Measurements from ENCODE around the gene GAB2.

GAB2 gene

DNA sequence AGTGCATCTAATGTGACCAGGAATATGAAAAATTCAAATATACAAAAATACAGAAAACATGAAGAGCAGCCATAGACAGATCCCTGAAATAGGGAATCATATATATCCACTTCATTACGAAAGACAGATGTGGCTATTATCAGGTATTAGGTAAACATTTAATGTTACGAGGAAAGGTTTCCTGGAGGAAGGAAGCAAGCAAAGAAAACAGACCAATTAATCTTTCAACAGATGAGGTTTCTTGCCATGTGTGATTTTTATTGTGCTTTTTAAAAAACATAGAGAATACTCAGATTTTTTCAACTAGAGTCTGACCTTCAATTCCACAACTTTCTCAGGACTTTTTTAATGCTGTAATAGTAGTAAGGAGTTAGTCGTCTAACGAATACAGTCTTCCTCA is 24.3 kb upstream of the GAB2 start:
- Mint-ChIP-seq H3K9me3 (no peaks in the 10 kb centered on the region), H3K36me3 (ENCODE audit: low read depth) (peaks cover 41% of the 10 kb centered on the region), H3K4me3 (no peak overlapping the region), H3K27ac (no peak overlapping the region), H3K4me1 (ENCODE audit: low read depth) (no peaks in the 10 kb centered on the region), H3K27me3 (no peaks in the 10 kb centered on the region)
- DNase-seq, result no peak

DNA sequence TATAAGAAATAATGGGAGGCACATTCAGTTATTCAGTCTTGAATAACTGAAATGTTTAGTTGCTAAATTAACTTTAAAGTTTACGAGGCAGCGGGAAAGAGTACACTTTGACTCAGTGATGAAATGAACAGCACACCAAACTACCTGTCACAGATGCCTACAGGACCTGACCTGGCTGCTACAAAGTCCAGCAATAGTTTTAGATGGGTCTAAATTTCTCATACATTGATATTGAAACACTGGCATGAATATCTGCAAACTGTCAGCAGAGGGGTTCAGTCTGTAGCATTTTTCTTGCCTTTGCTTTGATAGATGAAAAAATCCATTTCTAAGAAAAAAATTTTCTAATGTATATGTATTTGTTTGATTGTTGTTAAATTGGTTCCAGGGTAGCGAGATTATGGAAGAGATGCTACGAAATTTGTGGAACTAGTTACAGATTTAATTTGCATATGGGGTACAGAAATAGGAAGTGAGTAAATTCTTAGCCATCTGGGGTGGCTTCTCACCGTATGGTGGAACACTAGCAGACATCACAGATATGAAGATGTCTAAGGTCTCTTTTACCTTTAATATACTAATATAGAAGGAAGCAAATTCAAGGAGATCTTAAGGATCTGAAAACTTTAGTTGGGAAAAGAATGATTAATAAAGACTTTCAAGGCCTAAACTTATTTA is 20.8 kb upstream of the GAB2 start:
- no peaks in the 10 kb centered on the region for H3K27me3 Mint-ChIP-seq
- no peak for DNase-seq
- H3K4me3 Mint-ChIP-seq, result no peak overlapping the region
- H3K27ac Mint-ChIP-seq, result no peak overlapping the region
- H3K4me1 Mint-ChIP-seq (ENCODE audit: low read depth), result no peaks in the 10 kb centered on the region
- H3K36me3 Mint-ChIP-seq (ENCODE audit: low read depth), result peaks cover 44% of the 10 kb centered on the region
- H3K9me3 Mint-ChIP-seq, result no peaks in the 10 kb centered on the region

DNA sequence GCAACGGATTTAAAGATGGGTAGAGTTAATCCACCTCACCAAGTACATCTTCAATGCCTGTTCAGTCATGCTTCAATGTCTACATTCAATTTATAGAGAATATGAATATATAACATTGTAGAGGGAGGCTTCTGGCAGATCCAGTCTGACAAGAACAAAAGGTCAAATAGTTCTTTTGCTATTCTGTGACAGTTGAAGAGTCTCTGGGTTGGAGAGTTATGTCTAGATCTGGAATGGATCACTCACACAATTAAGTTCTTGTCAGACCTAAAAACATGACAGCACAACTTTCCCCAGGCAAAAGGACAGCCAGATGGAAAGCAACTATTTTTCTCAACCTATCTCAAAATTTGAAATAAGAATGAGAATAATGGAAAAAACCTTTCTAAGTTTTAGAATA is 15.3 kb upstream of the GAB2 start:
- no peak for DNase-seq
- peaks cover 11% of the 10 kb centered on the region for H3K4me1 Mint-ChIP-seq (ENCODE audit: low read depth)
- H3K9me3 Mint-ChIP-seq, result no peaks in the 10 kb centered on the region
- H3K4me3 Mint-ChIP-seq, result no peak overlapping the region
- H3K36me3 Mint-ChIP-seq (ENCODE audit: low read depth), result peaks cover 17% of the 10 kb centered on the region
- H3K27me3 Mint-ChIP-seq, result no peaks in the 10 kb centered on the region
- no peak overlapping the region for H3K27ac Mint-ChIP-seq

DNA sequence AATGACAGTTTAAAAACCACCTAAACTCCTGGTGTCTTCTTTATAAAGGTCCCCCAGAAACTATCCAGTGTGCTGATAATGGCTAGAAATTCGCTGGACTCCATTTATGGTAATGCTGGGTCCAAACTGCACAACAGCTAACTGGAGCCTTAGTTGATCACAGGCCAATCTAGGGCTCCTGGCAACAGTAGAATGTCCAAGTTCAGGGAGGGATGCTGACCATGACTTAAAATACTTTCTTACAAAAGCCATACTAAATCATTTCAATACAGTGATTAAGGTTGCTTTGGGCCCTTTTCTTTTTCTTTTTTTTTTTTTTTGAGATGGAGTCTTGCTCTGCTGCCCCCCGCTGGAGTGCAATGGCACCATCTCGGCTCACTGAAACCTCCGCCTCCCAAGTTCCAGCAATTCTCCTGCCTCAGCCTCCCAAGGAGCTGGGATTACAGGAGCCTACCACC is 14.5 kb upstream of the GAB2 start:
- H3K27me3 Mint-ChIP-seq, result no peaks in the 10 kb centered on the region
- peaks cover 14% of the 10 kb centered on the region for H3K36me3 Mint-ChIP-seq (ENCODE audit: low read depth)
- H3K4me1 Mint-ChIP-seq (ENCODE audit: low read depth), result peaks cover 19% of the 10 kb centered on the region
- no peaks in the 10 kb centered on the region for H3K9me3 Mint-ChIP-seq
- no peak overlapping the region for H3K27ac Mint-ChIP-seq
- DNase-seq, result no peak
- no peak overlapping the region for H3K4me3 Mint-ChIP-seq

DNA sequence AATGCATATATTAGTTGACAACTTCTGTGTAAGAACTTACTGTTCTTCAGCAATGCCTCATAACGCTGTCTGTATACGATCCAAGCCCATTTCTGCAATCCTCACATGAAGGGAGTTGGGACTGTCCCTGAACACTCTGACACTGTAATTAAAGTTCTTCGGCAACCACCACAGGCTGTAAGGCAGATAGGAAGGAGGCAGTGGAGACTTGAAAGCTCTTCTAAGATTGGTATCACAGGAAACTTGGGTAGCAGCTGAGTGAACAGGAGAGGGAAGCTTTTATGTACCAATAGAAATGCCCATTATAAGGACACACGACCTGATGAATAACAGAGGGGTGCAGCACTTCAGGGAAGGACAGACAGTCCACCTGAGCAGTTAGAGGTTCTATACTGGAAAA is 12.0 kb upstream of the GAB2 start:
- no peak overlapping the region for H3K4me3 Mint-ChIP-seq
- H3K36me3 Mint-ChIP-seq (ENCODE audit: low read depth), result peaks cover 4% of the 10 kb centered on the region
- DNase-seq, result no peak
- H3K9me3 Mint-ChIP-seq, result no peaks in the 10 kb centered on the region
- peaks cover 31% of the 10 kb centered on the region for H3K4me1 Mint-ChIP-seq (ENCODE audit: low read depth)
- no peaks in the 10 kb centered on the region for H3K27me3 Mint-ChIP-seq
- H3K27ac Mint-ChIP-seq, result no peak overlapping the region

DNA sequence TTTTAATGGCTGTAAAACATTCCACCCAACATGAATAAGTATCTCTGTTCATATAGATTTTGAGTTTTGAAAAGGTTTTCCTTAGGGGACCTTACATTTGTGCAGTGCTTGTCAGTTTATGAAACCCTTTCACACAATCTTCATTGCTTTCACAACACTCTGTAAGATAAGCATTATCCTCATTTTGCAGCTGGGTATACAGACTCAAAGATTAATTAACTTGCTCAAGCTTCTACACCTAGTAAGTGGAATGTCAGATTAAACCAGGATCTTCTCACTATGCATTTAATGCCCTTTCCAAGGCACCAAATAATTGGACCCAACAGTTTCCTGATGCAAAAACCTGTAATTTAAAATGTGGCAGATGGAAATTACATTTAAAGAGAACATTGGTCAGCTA is 11.6 kb upstream of the GAB2 start:
- Mint-ChIP-seq H3K4me1 (ENCODE audit: low read depth) (peaks cover 35% of the 10 kb centered on the region), H3K27me3 (no peaks in the 10 kb centered on the region), H3K27ac (no peak overlapping the region), H3K9me3 (no peaks in the 10 kb centered on the region), H3K4me3 (no peak overlapping the region), H3K36me3 (ENCODE audit: low read depth) (peaks cover 4% of the 10 kb centered on the region)
- DNase-seq, result no peak

DNA sequence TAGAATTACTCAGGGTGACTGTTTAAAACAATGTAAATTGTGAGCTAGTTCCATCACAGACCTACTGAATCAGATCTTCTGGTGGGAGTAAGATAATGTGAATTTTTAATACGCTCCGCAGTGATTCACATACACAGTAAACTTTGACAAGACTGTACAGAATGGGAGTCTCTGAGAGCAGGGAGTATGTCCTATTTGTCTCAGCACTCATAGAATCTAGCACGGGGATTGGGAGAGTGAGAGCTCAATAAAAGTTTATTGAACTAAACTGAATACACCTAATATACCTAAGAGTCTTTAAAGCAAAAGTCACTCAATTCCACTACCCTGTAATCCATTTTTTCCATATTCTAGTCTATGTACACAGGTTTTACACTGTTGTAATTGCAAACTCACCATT is 11.2 kb upstream of the GAB2 start:
- Mint-ChIP-seq H3K9me3 (no peaks in the 10 kb centered on the region), H3K4me1 (ENCODE audit: low read depth) (peaks cover 35% of the 10 kb centered on the region), H3K4me3 (no peak overlapping the region), H3K36me3 (ENCODE audit: low read depth) (peaks cover 4% of the 10 kb centered on the region), H3K27ac (no peak overlapping the region), H3K27me3 (no peaks in the 10 kb centered on the region)
- no peak for DNase-seq

DNA sequence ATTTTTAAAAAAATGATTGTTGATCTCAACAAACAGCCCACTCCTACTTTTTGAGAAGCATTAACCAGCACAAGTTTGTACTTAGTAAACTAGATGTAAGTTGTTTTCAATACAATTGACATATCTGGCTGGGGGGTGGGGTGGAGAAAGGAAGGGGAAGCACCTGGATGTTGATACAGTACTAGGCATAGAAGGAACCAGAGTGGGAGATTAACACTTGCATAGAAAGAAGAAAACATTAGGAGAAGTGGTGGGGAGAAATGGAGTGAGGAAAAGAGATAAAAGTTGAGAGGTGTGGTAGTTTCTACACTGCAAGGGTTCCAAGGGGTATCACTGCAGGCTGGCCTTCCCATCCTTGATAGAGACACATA is 10.6 kb upstream of the GAB2 start:
- peaks cover 4% of the 10 kb centered on the region for H3K36me3 Mint-ChIP-seq (ENCODE audit: low read depth)
- no peak overlapping the region for H3K4me3 Mint-ChIP-seq
- no peak for DNase-seq
- H3K9me3 Mint-ChIP-seq, result no peaks in the 10 kb centered on the region
- no peak overlapping the region for H3K27ac Mint-ChIP-seq
- peaks cover 35% of the 10 kb centered on the region for H3K4me1 Mint-ChIP-seq (ENCODE audit: low read depth)
- H3K27me3 Mint-ChIP-seq, result no peaks in the 10 kb centered on the region

DNA sequence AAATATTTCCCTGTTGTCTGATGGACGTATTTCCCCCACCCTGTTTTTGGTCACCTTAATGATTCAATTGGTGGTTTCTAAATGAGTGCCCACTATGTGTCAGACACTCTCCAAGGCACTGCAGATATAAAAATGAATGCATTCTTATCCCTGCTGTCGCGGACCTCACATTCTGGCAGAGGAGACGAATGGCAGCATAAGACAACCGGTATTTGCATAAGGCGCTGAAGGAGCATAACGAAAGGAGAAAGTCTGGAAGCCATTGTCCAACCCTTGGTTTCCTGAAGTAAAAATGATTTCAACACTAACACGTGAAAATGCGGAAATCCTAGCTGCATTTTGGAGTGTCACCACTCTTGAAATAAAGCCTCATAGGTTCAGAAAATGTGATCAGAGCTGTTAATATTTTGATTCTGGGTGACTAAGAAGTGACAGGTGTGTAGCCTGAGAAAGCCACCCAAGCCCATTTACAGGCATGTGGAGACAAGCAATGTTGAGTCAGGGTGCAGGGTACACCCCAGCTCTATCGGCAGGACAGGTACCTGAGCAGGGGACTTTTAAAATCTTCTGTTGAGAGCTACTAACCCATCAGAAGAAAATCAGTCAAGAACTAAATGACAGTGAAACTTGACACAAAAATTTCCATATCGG is 10.1 kb upstream of the GAB2 start:
- peak overlapping the region; percentile 16 for H3K4me3 Mint-ChIP-seq
- peaks cover 35% of the 10 kb centered on the region for H3K4me1 Mint-ChIP-seq (ENCODE audit: low read depth)
- peak overlapping the region; percentile 24 for H3K27ac Mint-ChIP-seq
- H3K27me3 Mint-ChIP-seq, result no peaks in the 10 kb centered on the region
- H3K36me3 Mint-ChIP-seq (ENCODE audit: low read depth), result peaks cover 4% of the 10 kb centered on the region
- no peak for DNase-seq
- H3K9me3 Mint-ChIP-seq, result no peaks in the 10 kb centered on the region

DNA sequence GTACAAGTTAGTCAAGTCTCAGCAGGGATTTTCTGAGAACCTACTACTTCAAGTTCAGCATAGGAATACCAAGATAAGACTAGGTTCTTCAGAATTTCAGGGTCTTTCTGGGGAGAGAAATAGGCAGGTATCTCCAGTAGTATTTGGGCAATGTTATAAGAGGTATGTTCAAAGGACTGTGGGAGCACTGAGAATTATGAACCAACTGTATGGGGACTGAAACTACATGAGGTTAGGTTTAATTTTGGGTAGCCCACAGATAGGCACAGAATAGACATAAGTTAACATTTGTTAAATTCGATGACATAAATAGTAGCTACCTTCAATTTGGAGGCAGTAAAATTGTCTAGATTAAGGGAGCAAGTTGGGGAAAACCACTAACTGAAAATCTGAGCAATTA is 9.2 kb upstream of the GAB2 start:
- Mint-ChIP-seq H3K27me3 (peaks cover 4% of the 10 kb centered on the region), H3K4me1 (ENCODE audit: low read depth) (peaks cover 35% of the 10 kb centered on the region), H3K9me3 (no peaks in the 10 kb centered on the region), H3K36me3 (ENCODE audit: low read depth) (peaks cover 4% of the 10 kb centered on the region), H3K27ac (no peak overlapping the region), H3K4me3 (no peak overlapping the region)
- no peak for DNase-seq

DNA sequence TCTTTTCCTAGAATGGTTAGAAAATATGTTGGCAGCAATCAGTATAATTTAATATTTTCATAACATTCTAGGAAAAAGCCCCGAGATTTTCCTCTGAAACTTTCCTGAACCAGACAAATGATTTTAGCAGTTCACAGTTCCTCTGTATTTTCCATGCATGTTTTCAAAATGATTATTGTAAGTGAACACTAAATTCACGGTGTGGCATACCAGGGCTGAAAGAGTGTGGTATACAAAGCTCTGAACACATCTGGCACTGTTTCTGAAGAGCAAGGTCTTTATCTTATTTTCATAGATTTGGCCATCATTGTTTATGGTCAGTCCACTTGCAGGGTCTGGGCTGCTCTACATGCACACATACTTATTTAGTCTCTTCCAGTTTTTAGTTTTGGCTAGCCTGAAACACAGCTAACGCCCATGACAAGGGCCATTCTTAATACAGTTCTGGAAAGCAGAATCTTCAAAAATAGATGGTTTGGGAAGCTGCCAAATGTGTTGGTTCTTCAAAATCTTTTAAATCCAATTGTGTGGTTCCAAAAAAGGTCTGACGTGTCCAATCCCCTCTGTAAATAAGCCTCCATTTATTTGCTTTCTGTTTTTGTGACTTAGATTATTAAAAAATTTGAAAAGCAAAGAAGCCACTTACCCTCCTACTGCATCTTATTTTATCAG is 7.9 kb upstream of the GAB2 start:
- DNase-seq, result no peak
- Mint-ChIP-seq H3K4me3 (no peak overlapping the region), H3K27ac (no peak overlapping the region), H3K36me3 (ENCODE audit: low read depth) (no peaks in the 10 kb centered on the region), H3K27me3 (peaks cover 14% of the 10 kb centered on the region), H3K4me1 (ENCODE audit: low read depth) (peaks cover 43% of the 10 kb centered on the region), H3K9me3 (no peaks in the 10 kb centered on the region)

DNA sequence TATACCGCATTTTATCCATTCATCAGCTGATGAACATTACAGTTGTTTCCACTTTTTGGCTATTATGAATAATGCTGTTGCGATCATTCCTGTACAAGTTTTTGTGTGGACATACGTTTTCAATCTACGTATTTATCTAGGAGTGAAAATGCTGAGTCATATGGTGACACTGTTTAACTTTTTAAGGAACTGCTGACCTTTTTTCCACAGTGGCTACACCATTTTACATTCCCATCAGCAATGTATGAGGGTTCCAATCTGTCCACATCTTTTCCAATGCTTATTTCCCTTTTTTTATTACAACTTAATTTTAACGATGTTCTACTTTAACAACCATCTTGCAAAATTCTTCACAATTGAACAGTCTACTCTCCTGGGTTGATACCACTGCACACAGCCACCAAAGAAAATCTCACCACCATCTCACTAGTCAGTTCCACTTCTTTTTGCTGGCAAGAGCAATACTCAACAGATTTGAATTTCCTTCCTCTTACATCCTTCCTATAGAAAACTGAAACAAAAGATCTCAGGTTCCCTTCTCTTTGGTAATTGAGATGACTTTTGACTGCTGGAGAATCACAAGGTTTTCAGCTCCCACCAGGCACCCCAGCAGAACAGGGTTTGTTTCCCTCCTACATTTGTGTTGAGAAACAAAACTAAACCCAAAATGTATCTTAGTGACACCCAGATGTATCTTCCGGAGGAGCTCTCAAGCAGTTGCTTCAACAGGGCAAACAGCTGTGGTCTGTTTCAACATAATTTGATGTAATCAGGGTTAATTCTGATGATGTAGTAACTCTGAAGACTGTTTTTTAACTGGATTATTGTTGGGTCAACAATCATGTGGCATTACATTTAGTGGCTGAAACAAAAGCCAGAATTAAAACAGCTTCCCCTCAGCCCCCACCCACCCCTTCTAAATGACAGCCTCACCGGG is 7.0 kb upstream of the GAB2 start:
- Mint-ChIP-seq H3K4me1 (ENCODE audit: low read depth) (peaks cover 46% of the 10 kb centered on the region), H3K27ac (no peak overlapping the region), H3K4me3 (no peak overlapping the region), H3K27me3 (peaks cover 23% of the 10 kb centered on the region), H3K9me3 (no peaks in the 10 kb centered on the region), H3K36me3 (ENCODE audit: low read depth) (no peaks in the 10 kb centered on the region)
- no peak for DNase-seq

DNA sequence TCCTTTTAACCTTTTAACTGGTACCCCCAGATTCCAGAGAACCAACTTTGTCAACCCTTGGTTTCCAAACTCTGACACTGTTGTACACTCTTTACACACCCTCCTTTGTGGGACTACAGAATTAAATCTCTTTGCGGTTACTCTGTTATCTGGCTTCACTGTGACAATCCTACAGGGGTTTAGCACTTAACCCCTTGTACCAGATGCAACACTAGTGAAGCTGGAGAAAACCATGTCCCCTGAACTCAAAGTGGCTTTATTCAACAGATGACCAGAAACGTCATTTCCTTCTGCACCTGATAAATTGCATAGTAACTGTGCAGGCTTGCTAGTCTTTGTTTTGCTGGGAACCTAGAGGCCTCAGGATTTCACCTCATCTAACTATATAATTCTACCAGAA is 5.6 kb upstream of the GAB2 start:
- H3K9me3 Mint-ChIP-seq, result no peaks in the 10 kb centered on the region
- DNase-seq, result no peak
- no peaks in the 10 kb centered on the region for H3K36me3 Mint-ChIP-seq (ENCODE audit: low read depth)
- no peak overlapping the region for H3K27ac Mint-ChIP-seq
- no peak overlapping the region for H3K4me3 Mint-ChIP-seq
- peaks cover 47% of the 10 kb centered on the region for H3K4me1 Mint-ChIP-seq (ENCODE audit: low read depth)
- H3K27me3 Mint-ChIP-seq, result peaks cover 37% of the 10 kb centered on the region

DNA sequence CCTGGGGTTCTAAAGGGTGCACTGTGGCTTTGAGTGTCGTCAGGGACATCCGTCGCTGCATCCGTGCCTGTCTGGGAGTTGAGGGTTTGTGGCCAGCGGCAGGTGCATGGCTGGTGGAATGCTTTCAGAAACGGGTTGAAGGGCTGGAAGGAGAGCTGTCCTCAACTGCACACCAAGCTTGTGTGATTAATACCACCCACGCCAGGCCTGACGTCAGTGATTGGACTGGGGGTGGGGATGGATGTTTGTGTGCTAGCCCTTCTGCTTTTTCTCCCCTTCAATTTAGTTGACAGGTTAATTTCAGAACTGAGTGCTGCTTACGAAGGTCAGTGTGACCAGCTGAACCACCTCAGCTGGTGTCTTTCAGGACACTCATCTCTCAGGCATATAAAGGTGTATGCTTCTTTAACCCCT is 3.2 kb upstream of the GAB2 start:
- no peaks in the 10 kb centered on the region for H3K36me3 Mint-ChIP-seq (ENCODE audit: low read depth)
- DNase-seq, result peak; percentile 60
- H3K4me1 Mint-ChIP-seq (ENCODE audit: low read depth), result peaks cover 44% of the 10 kb centered on the region
- no peak overlapping the region for H3K27ac Mint-ChIP-seq
- H3K27me3 Mint-ChIP-seq, result peaks cover 48% of the 10 kb centered on the region
- H3K4me3 Mint-ChIP-seq, result no peak overlapping the region
- H3K9me3 Mint-ChIP-seq, result no peaks in the 10 kb centered on the region
